IPS DF 4.7 (cell line): ENCODE data around the gene FOXQ1.
"Not testable (repeated sequence)": the region's sequence is repeated elsewhere in the genome, so short reads cannot be mapped to it uniquely, and the experiment has no call there.

ENCODE experiments used
- DNase-seq: peaks from one replicate; pipeline ENCODE4 v3.0.0-alpha.2; 2013; ENCODE audit warnings: low spot score; ENCODE audit errors: extremely low read depth

FOXQ1 gene

GRCh38 chr6:1321738-1322137 is 9.8 kb downstream of the FOXQ1 start:
- no peak for DNase-seq

- no peak for DNase-seq
These were observed 10.3 kb downstream of the FOXQ1 start for GRCh38 chr6:1322156-1322555.

- DNase-seq = no peak
These were observed 10.9 kb downstream of the FOXQ1 start for GRCh38 chr6:1322696-1323219.

GRCh38 chr6:1324936-1325335 is 13.0 kb downstream of the FOXQ1 start:
- DNase-seq = no peak

GRCh38 chr6:1325461-1326309 is 13.8 kb downstream of the FOXQ1 start:
- no peak for DNase-seq

GRCh38 chr6:1326535-1327121 is 14.7 kb downstream of the FOXQ1 start:
- no peak for DNase-seq

- DNase-seq = no peak
These were observed 15.7 kb downstream of the FOXQ1 start for GRCh38 chr6:1327630-1328029.

GRCh38 chr6:1328129-1328800 is 16.4 kb downstream of the FOXQ1 start:
- DNase-seq = no peak

- DNase-seq = no peak
These were observed 17.8 kb downstream of the FOXQ1 start for GRCh38 chr6:1329708-1330107.

- no peak for DNase-seq
These were observed 22.8 kb downstream of the FOXQ1 start for GRCh38 chr6:1334684-1335083.

- no peak for DNase-seq
These were observed 23.6 kb downstream of the FOXQ1 start for GRCh38 chr6:1335367-1336037.

- no peak for DNase-seq
These were observed 24.4 kb downstream of the FOXQ1 start for GRCh38 chr6:1336246-1336843.

- no peak for DNase-seq
These were observed 25.9 kb downstream of the FOXQ1 start for GRCh38 chr6:1337791-1338190.

- no peak for DNase-seq
These were observed 34.2 kb downstream of the FOXQ1 start for GRCh38 chr6:1346101-1346500.

GRCh38 chr6:1346558-1347091 is 34.7 kb downstream of the FOXQ1 start:
- no peak for DNase-seq

- no peak for DNase-seq
These were observed 35.3 kb downstream of the FOXQ1 start for GRCh38 chr6:1347161-1347560.

GRCh38 chr6:1348675-1349074 is 36.8 kb downstream of the FOXQ1 start:
- peak; percentile 88 for DNase-seq

- no peak for DNase-seq
These were observed 37.8 kb downstream of the FOXQ1 start for GRCh38 chr6:1349655-1350054.

GRCh38 chr6:1351381-1352008 is 39.6 kb downstream of the FOXQ1 start:
- no peak for DNase-seq

GRCh38 chr6:1355068-1355467 is 43.2 kb downstream of the FOXQ1 start:
- not testable (repeated sequence) for DNase-seq
